Measurements from ENCODE around the gene PRM2.

PRM2 gene

GRCh38 chr16:11276143-11276895, at the start of gene PRM2:
TSS of gene PRM2 (minus strand) at chr16:11276480. CDS start at chr16:11276370, 110 bp downstream.
- no peak for DNase-seq (ENCODE audit: low read depth in 2 of 2)

GRCh38 chr16:11325404-11326083, 49.3 kb upstream of the PRM2 start:
- DNase-seq (ENCODE audit: low read depth in 2 of 2) = no peak

- no peak for DNase-seq (ENCODE audit: low read depth in 2 of 2)
Measured at GRCh38 chr16:11323551-11324336, 47.5 kb upstream of the PRM2 start.

- no peak for DNase-seq (ENCODE audit: low read depth in 2 of 2)
Measured at GRCh38 chr16:11322823-11323222, 46.5 kb upstream of the PRM2 start.

- no peak for DNase-seq (ENCODE audit: low read depth in 2 of 2)
Measured at GRCh38 chr16:11321662-11322061, 45.4 kb upstream of the PRM2 start.

- DNase-seq (ENCODE audit: low read depth in 2 of 2) = no peak
Measured at GRCh38 chr16:11320170-11320569, 43.9 kb upstream of the PRM2 start.

- DNase-seq (ENCODE audit: low read depth in 2 of 2) = no peak
Measured at GRCh38 chr16:11319529-11320146, 43.4 kb upstream of the PRM2 start.

- no peak for DNase-seq (ENCODE audit: low read depth in 2 of 2)
Measured at GRCh38 chr16:11318817-11319216, 42.5 kb upstream of the PRM2 start.

GRCh38 chr16:11316331-11317015, 40.2 kb upstream of the PRM2 start:
- DNase-seq (ENCODE audit: low read depth in 2 of 2) = no peak

- no peak for DNase-seq (ENCODE audit: low read depth in 2 of 2)
Measured at GRCh38 chr16:11315510-11315909, 39.2 kb upstream of the PRM2 start.

GRCh38 chr16:11314309-11314894, 38.1 kb upstream of the PRM2 start:
- no peak for DNase-seq (ENCODE audit: low read depth in 2 of 2)

- DNase-seq (ENCODE audit: low read depth in 2 of 2) = no peak
Measured at GRCh38 chr16:11313493-11314308, 37.4 kb upstream of the PRM2 start.

GRCh38 chr16:11312718-11313492, 36.6 kb upstream of the PRM2 start:
- no peak for DNase-seq (ENCODE audit: low read depth in 2 of 2)

GRCh38 chr16:11310997-11311561, 34.8 kb upstream of the PRM2 start:
- DNase-seq (ENCODE audit: low read depth in 2 of 2) = no peak

- no peak for DNase-seq (ENCODE audit: low read depth in 2 of 2)
Measured at GRCh38 chr16:11310634-11310977, 34.3 kb upstream of the PRM2 start.

GRCh38 chr16:11309895-11310633, 33.8 kb upstream of the PRM2 start:
- no peak for DNase-seq (ENCODE audit: low read depth in 2 of 2)

- no peak for DNase-seq (ENCODE audit: low read depth in 2 of 2)
Measured at GRCh38 chr16:11308493-11309283, 32.4 kb upstream of the PRM2 start.
